Breast epithelium (tissue), 4 donors: Measurements from ENCODE around the gene ATP1A1. TPM values are rescaled to one million over a fixed set of nuclear protein-coding genes. Genes with fewer than 3 reads are reported as not detected.

ENCODE experiments used
- DNase-seq, 2 donors: peaks; one replicate each; pipeline ENCODE4 v3.0.0-alpha.2; 2019; ENCODE audit warnings: low spot score in 2 of 2
- H3K27ac ChIP-seq, 2 donors: fragments of 200-600 bp; sonication (generic) in 1 of 2; one replicate each; pipeline ENCODE4 v1.5.1; 2016 to 2019; ENCODE audit warnings: mild to moderate bottlenecking in 1 of 2
- H3K27me3 ChIP-seq, 2 donors: fragments of 200-600 bp; sonication (generic) in 1 of 2; one replicate each; pipeline versions ENCODE4 v1.5.1 to v1.6.0; 2017 to 2019; ENCODE audit warnings: control low read depth in 1 of 2, mild to moderate bottlenecking in 1 of 2
- H3K36me3 ChIP-seq: fragments of 200-600 bp; one replicate; pipeline ENCODE4 v1.5.1; 2019
- H3K4me1 ChIP-seq, 2 donors: fragments of 200-600 bp; sonication (generic); one replicate each; pipeline ENCODE4 v1.5.1; 2016 to 2019; ENCODE audit warnings: control low read depth in 1 of 2
- H3K4me3 ChIP-seq, 3 donors: fragments of 200-600 bp; sonication (generic); 1 replicate in 2 of 3; 2 replicates in 1 of 3; pipeline ENCODE4 v1.5.1; 2016 to 2019; ENCODE audit warnings: mild to moderate bottlenecking in 3 of 3, moderate library complexity in 2 of 3
- H3K9me3 ChIP-seq, 2 donors: fragments of 200-600 bp; sonication (generic) in 1 of 2; one replicate each; pipeline ENCODE4 v1.5.1; 2016 to 2019; ENCODE audit warnings: control low read depth in 1 of 2
- CTCF ChIP-seq, 3 donors: fragments of 450-650 bp; IDR thresholded peaks; one replicate each; pipeline ENCODE4 v1.5.1; 2016 to 2017; ENCODE audit warnings: antibody characterized with exemption in 3 of 3, mild to moderate bottlenecking in 3 of 3, moderate library complexity in 3 of 3
- POLR2A ChIP-seq: fragments of 450-650 bp; IDR thresholded peaks from one replicate; pipeline ENCODE4 v1.6.1; 2016; ENCODE audit warnings: antibody characterized with exemption, mild to moderate bottlenecking, moderate library complexity
- POLR2AphosphoS5 ChIP-seq, 3 donors: sonication (generic); formaldehyde crosslinking; IDR thresholded peaks; one replicate each; pipeline ENCODE4 v1.6.1; 2017; ENCODE audit warnings: antibody characterized with exemption in 3 of 3
- intact Hi-C: fragments of 100-400 bp; cut with DNase I; formaldehyde crosslinking; loops from one replicate; pipeline ENCODE4 v1.15.1; 2023; ENCODE audit warnings: low total_unique reads
- total RNA-seq, 3 donors: library from RNA; depleted of rRNA; stranded (reverse); fragments of >200 nt; gene quantifications; one replicate each; pipeline ENCODE4 v1.1.0, GENCODE V29; 2016

Gene ATP1A1
- total RNA-seq, 3 donors from 2014 or later: 235 to 423 (median 331) TPM

GRCh38 chr1:116424438-116424837, 51.4 kb downstream of the ATP1A1 start:
- DNase-seq: no peak
- intact Hi-C loops: no loop called here
- no peaks in the 10 kb centered on the region for H3K36me3 ChIP-seq
- no peaks in the 10 kb centered on the region for H3K9me3 ChIP-seq
- H3K27ac ChIP-seq: no peak overlapping the region
- H3K4me3 ChIP-seq: no peak overlapping the region
- H3K27me3 ChIP-seq: no peaks in the 10 kb centered on the region
- no peaks in the 10 kb centered on the region for H3K4me1 ChIP-seq
- no peak for TF ChIP-seq POLR2AphosphoS5 (IDR thresholded peaks at IDR 0.05)
- TF ChIP-seq CTCF (IDR thresholded peaks at IDR 0.05): no peak
- TF ChIP-seq POLR2A: no peak

- Histone ChIP-seq H3K36me3 (no peaks in the 10 kb centered on the region), H3K4me3 (no peak overlapping the region), H3K4me1 (no peaks in the 10 kb centered on the region), H3K9me3 (no peaks in the 10 kb centered on the region), H3K27ac (no peak overlapping the region), H3K27me3 (no peaks in the 10 kb centered on the region)
- intact Hi-C loops: no loop called here
- no peak for DNase-seq
- TF ChIP-seq POLR2AphosphoS5 (IDR thresholded peaks at IDR 0.05) (no peak), POLR2A (no peak), CTCF (IDR thresholded peaks at IDR 0.05) (no peak)
Observed at GRCh38 chr1:116424863-116425262, 51.8 kb downstream of the ATP1A1 start.

- H3K9me3 ChIP-seq: no peaks in the 10 kb centered on the region
- intact Hi-C loops: no loop called here
- no peak for DNase-seq
- no peak for TF ChIP-seq CTCF (IDR thresholded peaks at IDR 0.05)
- TF ChIP-seq POLR2A: no peak
- no peak for TF ChIP-seq POLR2AphosphoS5 (IDR thresholded peaks at IDR 0.05)
- no peak overlapping the region for H3K4me3 ChIP-seq
- no peak overlapping the region for H3K27ac ChIP-seq
- H3K36me3 ChIP-seq: no peaks in the 10 kb centered on the region
- no peaks in the 10 kb centered on the region for H3K4me1 ChIP-seq
- H3K27me3 ChIP-seq: no peaks in the 10 kb centered on the region
Observed at GRCh38 chr1:116425987-116426386, 52.9 kb downstream of the ATP1A1 start.

GRCh38 chr1:116426401-116426800, 53.4 kb downstream of the ATP1A1 start:
- Histone ChIP-seq H3K27ac (no peak overlapping the region), H3K4me3 (no peak overlapping the region), H3K9me3 (no peaks in the 10 kb centered on the region), H3K36me3 (no peaks in the 10 kb centered on the region), H3K4me1 (no peaks in the 10 kb centered on the region), H3K27me3 (no peaks in the 10 kb centered on the region)
- no peak for DNase-seq
- intact Hi-C loops: no loop called here
- TF ChIP-seq CTCF (IDR thresholded peaks at IDR 0.05): no peak
- no peak for TF ChIP-seq POLR2AphosphoS5 (IDR thresholded peaks at IDR 0.05)
- TF ChIP-seq POLR2A: no peak

GRCh38 chr1:116428576-116428975, 55.5 kb downstream of the ATP1A1 start:
- no peaks in the 10 kb centered on the region for H3K9me3 ChIP-seq
- no peak overlapping the region for H3K27ac ChIP-seq
- no peaks in the 10 kb centered on the region for H3K36me3 ChIP-seq
- H3K4me1 ChIP-seq: no peaks in the 10 kb centered on the region
- no peaks in the 10 kb centered on the region for H3K27me3 ChIP-seq
- no peak for DNase-seq
- no peak for TF ChIP-seq CTCF (IDR thresholded peaks at IDR 0.05)
- no peak for TF ChIP-seq POLR2A
- no peak for TF ChIP-seq POLR2AphosphoS5 (IDR thresholded peaks at IDR 0.05)
- no peak overlapping the region for H3K4me3 ChIP-seq
- intact Hi-C loops: no loop called here
